GM23248 (cell line): Measurements from ENCODE around the gene PAPPA2. TPM values are rescaled to one million over a fixed set of nuclear protein-coding genes. Genes with fewer than 3 reads are reported as not detected.
A peak's percentile ranks its signal among the peaks of the same experiment; 100 is the strongest.

Experiments
- DNase-seq: peaks from one replicate; pipeline ENCODE4 v3.0.0-alpha.2; 2015
- H2AFZ ChIP-seq: fragments of 200-600 bp; sonication (generic); 2 replicates; pipeline ENCODE4 v1.6.1; 2016; ENCODE audit warnings: antibody characterized with exemption
- H3F3A ChIP-seq: fragments of 200-600 bp; sonication (generic); 2 replicates; pipeline ENCODE4 v1.6.1; 2016; ENCODE audit warnings: mild to moderate bottlenecking, antibody characterized with exemption, mixed run types; ENCODE audit not compliant: insufficient read depth
- H3K27ac ChIP-seq: fragments of 200-600 bp; sonication (generic); 2 replicates; pipeline ENCODE4 v1.5.1; 2016; ENCODE audit warnings: mild to moderate bottlenecking
- H3K27me3 ChIP-seq: fragments of 200-600 bp; sonication (generic); replicated peaks from 2 replicates; pipeline ENCODE4 v1.6.1; 2016; ENCODE audit warnings: mild to moderate bottlenecking; ENCODE audit not compliant: insufficient read depth
- H3K36me3 ChIP-seq: fragments of 200-600 bp; sonication (generic); 2 replicates; pipeline ENCODE4 v1.6.1; 2016; ENCODE audit warnings: low read depth, mild to moderate bottlenecking
- H3K4me1 ChIP-seq: fragments of 200-600 bp; sonication (generic); 2 replicates; pipeline ENCODE4 v1.6.1; 2016; ENCODE audit warnings: mild to moderate bottlenecking; ENCODE audit not compliant: insufficient read depth
- H3K4me2 ChIP-seq: fragments of 200-600 bp; sonication (generic); one replicate; pipeline ENCODE4 v1.6.1; 2016; ENCODE audit warnings: mild to moderate bottlenecking; ENCODE audit not compliant: unreplicated experiment
- H3K4me3 ChIP-seq: fragments of 200-600 bp; sonication (generic); 2 replicates; pipeline ENCODE4 v1.5.1; 2016; ENCODE audit warnings: mild to moderate bottlenecking
- H3K79me2 ChIP-seq: fragments of 200-600 bp; sonication (generic); 2 replicates; pipeline ENCODE4 v1.6.1; 2016; ENCODE audit warnings: mild to moderate bottlenecking; ENCODE audit not compliant: insufficient read depth
- H3K9ac ChIP-seq: fragments of 200-600 bp; sonication (generic); 2 replicates; pipeline ENCODE4 v1.6.1; 2016; ENCODE audit warnings: mild to moderate bottlenecking
- H3K9me2 ChIP-seq: fragments of 200-600 bp; sonication (generic); 2 replicates; pipeline ENCODE4 v1.6.1; 2016; ENCODE audit warnings: mixed run types, mild to moderate bottlenecking, moderate library complexity; ENCODE audit not compliant: insufficient read depth
- H3K9me3 ChIP-seq: fragments of 200-600 bp; sonication (generic); one replicate; pipeline ENCODE4 v1.6.1; 2017; ENCODE audit warnings: low read depth
- H4K20me1 ChIP-seq: fragments of 200-600 bp; sonication (generic); 2 replicates; pipeline ENCODE4 v1.6.0; 2016; ENCODE audit not compliant: insufficient read depth
- EZH2 ChIP-seq: fragments of 200-600 bp; sonication (generic); IDR thresholded peaks from 2 replicates; pipeline ENCODE4 v1.6.1; 2018; ENCODE audit warnings: antibody characterized with exemption, mild to moderate bottlenecking; ENCODE audit not compliant: insufficient read depth, poor library complexity, severe bottlenecking
- EZH2phosphoT487 ChIP-seq: fragments of 200-600 bp; sonication (generic); IDR thresholded peaks from 2 replicates; pipeline ENCODE4 v1.6.1; 2018; ENCODE audit warnings: antibody characterized with exemption, moderate library complexity, mild to moderate bottlenecking, low read depth; ENCODE audit not compliant: insufficient read depth
- WGBS, 2 experiments: methylation state at CpG; one replicate each; pipeline ENCODE4 v1.1.6; 2015 to 2017; ENCODE audit warnings: low lambda C conversion rate in 2 of 2, low coverage in 1 of 2; ENCODE audit errors: missing lambda C conversion rate in 2 of 2; 5-methylcytosine and 5-hydroxymethylcytosine counted together
- in situ Hi-C: fragments of 300-500 bp; cut with MboI; formaldehyde crosslinking; loops from 2 replicates; pipeline ENCODE4 v1.15.0; 2020
- polyA plus RNA-seq: library from polyadenylated mRNA; unstranded; fragments of >200 nt; fragmentation: Nextera tagmentation; extraction: Ambion mirVana; gene quantifications from 2 replicates; pipeline ENCODE4 v1.2.1, GENCODE V29; 2016
- total RNA-seq: library from RNA; depleted of rRNA; stranded (reverse); fragments of >200 nt; shearing (Covaris generic); gene quantifications from 2 replicates; pipeline ENCODE4 v1.2.3, GENCODE V29; 2014

The PAPPA2 gene
- total and polyA plus RNA-seq, 2 experiments from 2014 or later, result 3.9 to 8.1 TPM

DNA sequence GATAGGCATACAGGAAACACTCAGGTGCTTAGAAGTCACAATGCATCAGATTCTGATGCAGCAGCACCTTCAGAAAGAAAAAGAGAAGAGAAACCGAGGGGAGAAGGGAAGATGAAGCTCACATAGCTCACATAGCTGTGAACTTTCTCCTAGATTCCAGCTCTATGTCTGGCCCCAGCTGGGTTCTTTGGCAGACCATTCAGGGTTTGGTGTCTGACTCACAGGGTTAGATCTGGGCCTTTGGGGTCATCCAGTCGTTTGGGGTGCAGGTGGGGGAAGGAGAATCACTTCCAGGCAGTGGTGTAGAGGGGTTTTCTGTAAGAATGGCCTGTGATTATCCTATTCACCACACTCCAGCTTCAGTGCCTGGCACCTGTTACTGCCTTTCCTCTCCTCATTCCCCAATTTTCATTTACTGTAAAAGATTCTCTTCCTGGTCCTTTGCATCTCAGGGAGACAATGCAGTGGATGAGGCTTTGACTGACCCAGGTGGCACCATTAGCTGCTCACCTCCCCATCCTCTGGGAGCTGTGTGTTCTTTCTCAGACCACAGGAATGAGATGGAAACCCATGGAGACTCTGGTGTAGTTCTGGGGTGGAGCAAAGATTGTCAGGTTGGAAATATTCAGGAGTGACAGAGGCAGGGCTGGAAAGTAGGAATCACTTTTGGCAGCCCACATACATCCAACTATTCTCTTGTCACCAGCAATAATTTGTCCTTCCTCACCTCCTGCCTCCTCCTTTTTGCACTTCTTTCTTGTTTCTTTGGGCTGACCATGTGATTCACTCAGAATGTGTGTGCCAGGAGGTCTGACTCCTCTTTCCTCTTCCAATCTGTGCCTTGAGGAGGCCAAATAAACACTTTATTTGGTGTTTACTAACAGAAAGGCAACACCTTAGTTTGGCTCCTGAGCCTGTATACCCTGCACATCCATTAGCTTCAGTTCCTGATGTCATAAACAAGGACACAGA is 103.3 kb downstream of the PAPPA2 start:
- Histone ChIP-seq H3K36me3 (no peaks in the 10 kb centered on the region), H3K4me1 (peaks cover 30% of the 10 kb centered on the region), H2AFZ (no peak overlapping the region), H3K9me2 (no peaks in the 10 kb centered on the region), H3K9ac (no peak overlapping the region), H3K79me2 (no peaks in the 10 kb centered on the region), H3K4me3 (peak overlapping the region; percentile 3; the same call in 1 of the 2 replicates), H3K4me2 (peak overlapping the region; percentile 58), H4K20me1 (no peaks in the 10 kb centered on the region), H3K27me3 (no peaks in the 10 kb centered on the region), H3K27ac (peak overlapping the region; percentile 45), H3K9me3 (no peaks in the 10 kb centered on the region), H3F3A (peaks cover 25% of the 10 kb centered on the region)
- WGBS, 2 experiments, result 5 to 18% methylated on average over 2 of the region's 2 CpGs
- DNase-seq, result peak; percentile 62
- TF ChIP-seq EZH2, result no peak
- TF ChIP-seq EZH2phosphoT487, result no peak
- in situ Hi-C loops, result no loop called here

DNA sequence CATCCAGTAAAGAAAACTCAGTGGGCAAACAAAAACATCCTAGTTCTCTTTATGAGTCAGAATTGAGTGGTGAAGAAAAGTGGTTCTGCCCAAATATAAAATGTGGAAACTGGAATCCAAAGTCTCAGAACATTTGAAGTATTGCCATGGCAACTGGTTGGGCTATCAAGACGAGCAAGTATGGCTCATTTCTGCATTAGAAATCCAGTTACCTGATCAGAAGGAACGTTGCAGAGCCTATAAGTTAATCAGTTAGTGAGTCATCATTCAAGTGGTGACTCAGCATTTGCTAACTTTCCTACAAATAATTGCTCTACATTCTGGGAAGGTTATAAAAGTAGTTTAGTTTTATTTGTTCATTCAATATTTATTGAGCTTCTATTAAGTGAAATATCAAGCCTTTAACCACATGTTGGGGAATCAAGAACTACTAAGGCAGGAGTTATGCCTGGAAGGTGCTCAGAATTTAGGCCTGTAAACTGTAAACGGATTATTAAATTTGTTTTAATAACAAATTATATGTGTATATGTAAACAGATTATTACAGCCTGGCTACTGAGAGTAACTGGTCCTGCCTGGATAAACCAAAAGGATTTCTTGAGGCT is 104.3 kb downstream of the PAPPA2 start:
- peak overlapping the region; percentile 58 for H3K4me2 ChIP-seq
- H3K4me1 ChIP-seq, result peaks cover 30% of the 10 kb centered on the region
- WGBS, 2 experiments, result 12 to 22% methylated on average over 3 of the region's 3 CpGs
- H3F3A ChIP-seq, result peaks cover 22% of the 10 kb centered on the region
- TF ChIP-seq EZH2 (no peak), EZH2phosphoT487 (no peak)
- in situ Hi-C loops, result no loop called here
- H3K9me2 ChIP-seq, result no peaks in the 10 kb centered on the region
- H3K9ac ChIP-seq, result no peak overlapping the region
- no peaks in the 10 kb centered on the region for H3K9me3 ChIP-seq
- no peak overlapping the region for H2AFZ ChIP-seq
- no peaks in the 10 kb centered on the region for H3K79me2 ChIP-seq
- H3K4me3 ChIP-seq, result 0 out of 2 replicates have a peak overlapping the region, but pooled peaks have one; percentile 3
- H4K20me1 ChIP-seq, result no peaks in the 10 kb centered on the region
- DNase-seq, result peak; percentile 82
- H3K27ac ChIP-seq, result peak overlapping the region; percentile 45
- no peaks in the 10 kb centered on the region for H3K36me3 ChIP-seq
- H3K27me3 ChIP-seq, result no peaks in the 10 kb centered on the region

GRCh38 chr1:176568185-176568584 is 105.2 kb downstream of the PAPPA2 start:
- H3F3A ChIP-seq, result peaks cover 22% of the 10 kb centered on the region
- in situ Hi-C loops, result no loop called here
- no peak for DNase-seq
- no peak overlapping the region for H3K4me2 ChIP-seq
- H2AFZ ChIP-seq, result no peak overlapping the region
- peaks cover 30% of the 10 kb centered on the region for H3K4me1 ChIP-seq
- H3K36me3 ChIP-seq, result no peaks in the 10 kb centered on the region
- no peaks in the 10 kb centered on the region for H3K27me3 ChIP-seq
- no peaks in the 10 kb centered on the region for H4K20me1 ChIP-seq
- no peak overlapping the region for H3K4me3 ChIP-seq
- TF ChIP-seq EZH2, result no peak
- TF ChIP-seq EZH2phosphoT487, result no peak
- no peaks in the 10 kb centered on the region for H3K9me3 ChIP-seq
- no peak overlapping the region for H3K9ac ChIP-seq
- no peak overlapping the region for H3K27ac ChIP-seq
- H3K79me2 ChIP-seq, result no peaks in the 10 kb centered on the region
- WGBS, 2 experiments, result 58 to 72% methylated on average over 1 of the region's 1 CpG
- no peaks in the 10 kb centered on the region for H3K9me2 ChIP-seq

GRCh38 chr1:176574756-176575155 is 111.8 kb downstream of the PAPPA2 start:
- Histone ChIP-seq H3K9me2 (no peaks in the 10 kb centered on the region), H3F3A (peaks cover 4% of the 10 kb centered on the region; the same call in 1 of the 2 replicates), H3K27ac (no peak overlapping the region), H3K79me2 (no peaks in the 10 kb centered on the region), H3K9ac (no peak overlapping the region), H3K27me3 (no peaks in the 10 kb centered on the region), H2AFZ (no peak overlapping the region), H3K36me3 (no peaks in the 10 kb centered on the region), H4K20me1 (no peaks in the 10 kb centered on the region), H3K4me1 (peaks cover 15% of the 10 kb centered on the region), H3K9me3 (no peaks in the 10 kb centered on the region), H3K4me2 (no peak overlapping the region), H3K4me3 (no peak overlapping the region)
- WGBS, 2 experiments, result 80 to 90% methylated on average over 2 of the region's 2 CpGs
- TF ChIP-seq EZH2, result no peak
- no peak for TF ChIP-seq EZH2phosphoT487
- in situ Hi-C loops, result no loop called here
- no peak for DNase-seq
